ENCODE measurements around the gene CHERP. TPM values are rescaled to one million over a fixed set of nuclear protein-coding genes. Genes with fewer than 3 reads are reported as not detected.

CHERP gene
- polyA plus RNA-seq, 2 of the 4 experiments (the other 2 are of a cell fraction): 4.4 to 24.4 TPM

- TF ChIP-seq TFCP2L1 (CRISPR knock-in tag; IDR thresholded peaks at IDR 0.05) (no peak), GATA3 (IDR thresholded peaks at IDR 0.05; ENCODE audit: borderline replicate concordance) (no peak), FOSL2 (IDR thresholded peaks at IDR 0.05) (no peak), FOSL2 (CRISPR knock-in tag; IDR thresholded peaks at IDR 0.05) (no peak), POLR2A (IDR thresholded peaks at IDR 0.05; ENCODE audit: low read length) (no peak)
Measured at GRCh38 chr19:16497837-16498236, 44.4 kb downstream of the CHERP start (continued).

GRCh38 chr19:16497042-16497441 is 45.2 kb downstream of the CHERP start:
- Histone ChIP-seq H3K9me3 (no peaks in the 10 kb centered on the region), H3K4me1 (peaks cover 16% of the 10 kb centered on the region; the same call in 1 of the 3 replicates), H3K4me3 (peak overlapping the region; percentile 97), H3K27ac (peak overlapping the region; percentile 83 to 87), H3K4me2 (peak overlapping the region; percentile 91)
- ChIA-PET CTCF (interaction anchor here (1.6 kb wide), 1 partner anchor 12 kb away, joined by 3 read pairs; no protein-coding TSS in a partner anchor), POLR2A (no interaction called here)
- WGBS (ENCODE audit: missing lambda C conversion rate): 76% methylated on average over 12 of the region's 12 CpGs
- no peak for TF ChIP-seq SMC3 (IDR thresholded peaks at IDR 0.05)
- TF ChIP-seq HDAC2 (IDR thresholded peaks at IDR 0.05): no peak
- TF ChIP-seq EP300 (IDR thresholded peaks at IDR 0.05): no peak
- no peak for TF ChIP-seq MYC (IDR thresholded peaks at IDR 0.05; ENCODE audit: borderline replicate concordance, low read length)
- no peak for TF ChIP-seq ATOH8 (CRISPR knock-in tag; IDR thresholded peaks at IDR 0.05; ENCODE audit: low read depth)
- no peak for TF ChIP-seq EHF (CRISPR knock-in tag; IDR thresholded peaks at IDR 0.05)
- TF ChIP-seq CBX8 (IDR thresholded peaks at IDR 0.05): no peak
- TF ChIP-seq KDM1A (IDR thresholded peaks at IDR 0.05; ENCODE audit: low read depth): no peak
- TF ChIP-seq USF2 (IDR thresholded peaks at IDR 0.05): no peak
- no peak for TF ChIP-seq TP53 (CRISPR knock-in tag; IDR thresholded peaks at IDR 0.05)
- DNase-seq (ENCODE audit: low read depth in 1 of 2, low spot score in 1 of 2) (no peak), ATAC-seq (no peak), FAIRE-seq (no peak)

GRCh38 chr19:16496613-16496983 is 45.6 kb downstream of the CHERP start:
- WGBS (ENCODE audit: missing lambda C conversion rate): 13% methylated on average over 16 of the region's 16 CpGs
- peak overlapping the region; percentile 97 for H3K4me3 ChIP-seq
- DNase-seq (ENCODE audit: low read depth in 1 of 2, low spot score in 1 of 2) (no peak), FAIRE-seq (no peak), ATAC-seq (peak; percentile 6 to 26; a peak in 3 of 6 replicates)
- H3K9me3 ChIP-seq: no peaks in the 10 kb centered on the region
- ChIA-PET POLR2A (interaction anchor here (1.0 kb wide), 1 partner anchor 12 kb away, joined by 3 read pairs; no protein-coding TSS in a partner anchor), CTCF (interaction anchor here (1.6 kb wide), 1 partner anchor 12 kb away, joined by 3 read pairs; no protein-coding TSS in a partner anchor)
- H3K4me1 ChIP-seq: peaks cover 16% of the 10 kb centered on the region; the same call in 1 of the 3 replicates
- peak overlapping the region; percentile 83 to 87 for H3K27ac ChIP-seq
- TF ChIP-seq RARB (CRISPR knock-in tag; IDR thresholded peaks at IDR 0.05) (no peak), KDM1A (IDR thresholded peaks at IDR 0.05; ENCODE audit: low read depth) (no peak), KDM5A (IDR thresholded peaks at IDR 0.05) (no peak)
- H3K4me2 ChIP-seq: peak overlapping the region; percentile 91

GRCh38 chr19:16495982-16496612 is 46.1 kb downstream of the CHERP start, which contains the start of the genes C19orf44 and CALR3:
Gene C19orf44 (plus strand): TSS chr19:16496394. CDS start chr19:16500793, 4,399 bp downstream.
Gene CALR3 (minus strand): TSS chr19:16496167. CDS start chr19:16496129, 38 bp downstream.
- DNase-seq (ENCODE audit: low read depth in 1 of 2, low spot score in 1 of 2) (peak; percentile 81 to 96), FAIRE-seq (no peak), ATAC-seq (peak; percentile 99 to 100)
- Histone ChIP-seq H3K4me3 (peak within 1 kb of the TSS; percentile 97), H3K27ac (peak within 1 kb of the TSS; percentile 93 to 96), H3K4me2 (peak within 1 kb of the TSS; percentile 98), H3K4me1 (peaks cover 16% of the 10 kb centered on the region; the same call in 1 of the 3 replicates), H3K9me3 (no peaks in the 10 kb centered on the region)
- WGBS (ENCODE audit: missing lambda C conversion rate): 0% methylated on average over 18 of the region's 52 CpGs
- CTCF ChIA-PET: interaction anchor here (1.6 kb wide), 1 partner anchor 13 kb away, joined by 3 read pairs; no protein-coding TSS in a partner anchor
- POLR2A ChIA-PET: interaction anchor here (1.0 kb wide), 1 partner anchor 13 kb away, joined by 3 read pairs; no protein-coding TSS in a partner anchor
- TF ChIP-seq FOSB (CRISPR knock-in tag; IDR thresholded peaks at IDR 0.05) (no peak), JUNB (IDR thresholded peaks at IDR 0.05) (no peak), POLR2A (IDR thresholded peaks at IDR 0.05; ENCODE audit: low read length) (peak; percentile 52), HMGXB4 (CRISPR knock-in tag; IDR thresholded peaks at IDR 0.05; ENCODE audit: borderline replicate concordance) (no peak), HOXB5 (CRISPR knock-in tag; IDR thresholded peaks at IDR 0.05) (no peak), SREBF2 (IDR thresholded peaks at IDR 0.05) (no peak), POLR2AphosphoS2 (conservative IDR thresholded peaks at IDR 0.05; ENCODE audit: low read length) (no peak), USF2 (IDR thresholded peaks at IDR 0.05) (0 out of 2 replicates have a peak, but pooled peaks have one; percentile 13), CHD4 (IDR thresholded peaks at IDR 0.05; ENCODE audit: borderline replicate concordance) (no peak), CHD2 (IDR thresholded peaks at IDR 0.05; ENCODE audit: low read length, partially characterized antibody) (no peak), RFX5 (IDR thresholded peaks at IDR 0.05) (no peak), HDAC2 (IDR thresholded peaks at IDR 0.05) (no peak), MAX (IDR thresholded peaks at IDR 0.05) (peak; percentile 71), MYC (IDR thresholded peaks at IDR 0.05; ENCODE audit: borderline replicate concordance, low read length) (0 out of 2 replicates have a peak, but pooled peaks have one; percentile 16), JUN (IDR thresholded peaks at IDR 0.05) (peak; percentile 52 to 69; a peak in 3 of 5 replicates), RAD21 (conservative IDR thresholded peaks at IDR 0.05 in 1 of 2, IDR thresholded peaks at IDR 0.05 in 1 of 2) (no peak), EHF (CRISPR knock-in tag; IDR thresholded peaks at IDR 0.05) (no peak)
